Prostate gland (tissue), 2 donors: ENCODE results near the gene KIZ. TPM values are rescaled to one million over a fixed set of nuclear protein-coding genes. Genes with fewer than 3 reads are reported as not detected.

Experiments
- DNase-seq: peaks from one replicate; pipeline ENCODE4 v3.0.0-alpha.2; 2019; ENCODE audit warnings: low spot score
- H3K27ac ChIP-seq, 2 donors: fragments of 200-600 bp; sonication (generic); 2 replicates each; pipeline ENCODE4 v1.5.1; 2017 to 2019
- H3K27me3 ChIP-seq: fragments of 200-600 bp; sonication (generic); replicated peaks from 2 replicates; pipeline ENCODE4 v1.5.1; 2019; ENCODE audit not compliant: insufficient read depth
- H3K36me3 ChIP-seq, 2 donors: fragments of 200-600 bp; sonication (generic); 1 replicate in 1 of 2; 2 replicates in 1 of 2; pipeline versions ENCODE4 v1.5.1 to v1.8.1; 2017 to 2019
- H3K4me1 ChIP-seq: fragments of 200-600 bp; sonication (generic); replicated peaks from 2 replicates; pipeline ENCODE4 v1.5.1; 2019
- H3K4me3 ChIP-seq, 2 donors: fragments of 200-600 bp; sonication (generic); 2 replicates each; pipeline ENCODE4 v1.5.1; 2017 to 2019
- H3K9me3 ChIP-seq: fragments of 200-600 bp; sonication (generic); 2 replicates; pipeline ENCODE4 v1.5.1; 2017
- POLR2A ChIP-seq: fragments of 450-650 bp; IDR thresholded peaks from one replicate; pipeline ENCODE4 v1.6.1; 2016; ENCODE audit warnings: antibody characterized with exemption, mild to moderate bottlenecking
- POLR2AphosphoS5 ChIP-seq: sonication (generic); formaldehyde crosslinking; IDR thresholded peaks from one replicate; pipeline ENCODE4 v1.6.1; 2017; ENCODE audit warnings: antibody characterized with exemption
- WGBS: methylation state at CpG from one replicate; pipeline ENCODE4 v1.1.5; 2018; 5-methylcytosine and 5-hydroxymethylcytosine counted together
- intact Hi-C: fragments of 100-400 bp; cut with DNase I; formaldehyde crosslinking; loops from one replicate; pipeline ENCODE4 v1.14.2; 2022
- total RNA-seq, 2 donors: library from RNA; depleted of rRNA; stranded (reverse); fragments of >200 nt; gene quantifications; one replicate each; pipeline ENCODE4 v1.1.0, GENCODE V29; 2016
- TF ChIP-seq, protein P1 (sequence below), 4 experiments: fragments of 200-600 bp in 2 of 4; fragments of 450-650 bp in 2 of 4; sonication (generic) in 2 of 4; IDR thresholded peaks; 1 replicate in 3 of 4; 2 replicates in 1 of 4; pipeline ENCODE4 v1.5.1; 2016 to 2019; ENCODE audit warnings: antibody characterized with exemption in 4 of 4, mild to moderate bottlenecking in 2 of 4, moderate library complexity in 2 of 4

Gene KIZ
- total RNA-seq, 2 donors from 2014 or later = 39.9 to 41.0 TPM

DNA sequence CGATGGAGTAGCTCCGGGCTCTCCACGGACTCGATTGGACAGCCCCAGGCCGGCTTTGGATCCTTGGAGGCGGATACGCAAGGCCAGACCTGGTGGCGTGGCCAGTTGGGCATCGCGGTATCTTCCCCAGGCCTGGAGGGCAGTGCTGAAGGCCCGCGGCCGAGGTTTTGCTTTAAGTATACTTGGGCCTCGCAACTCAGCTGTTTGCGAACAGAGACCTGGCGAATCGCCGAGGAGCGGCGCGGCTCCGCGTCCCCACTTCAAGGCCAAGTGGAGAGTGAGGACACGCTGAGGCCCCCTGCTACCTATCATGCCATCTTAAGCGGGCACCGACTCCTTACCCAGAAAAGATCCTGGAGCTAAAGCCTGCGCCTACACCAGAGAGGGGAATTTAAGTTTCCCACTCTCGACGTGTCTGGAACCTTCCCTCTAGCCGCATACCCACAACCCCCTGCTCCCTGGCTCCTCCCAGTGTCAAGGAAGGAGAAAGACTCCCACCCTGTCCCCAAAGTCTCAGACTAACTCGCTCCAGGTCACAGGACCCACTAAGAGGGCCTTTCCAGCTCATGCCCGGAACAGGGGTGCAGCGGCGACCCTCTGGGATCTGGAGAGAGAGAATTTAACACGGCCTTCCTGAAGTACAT lies 23.8 kb upstream of the KIZ start:
- WGBS = 8% methylated on average over 35 of the region's 35 CpGs
- TF ChIP-seq, protein P1, sequence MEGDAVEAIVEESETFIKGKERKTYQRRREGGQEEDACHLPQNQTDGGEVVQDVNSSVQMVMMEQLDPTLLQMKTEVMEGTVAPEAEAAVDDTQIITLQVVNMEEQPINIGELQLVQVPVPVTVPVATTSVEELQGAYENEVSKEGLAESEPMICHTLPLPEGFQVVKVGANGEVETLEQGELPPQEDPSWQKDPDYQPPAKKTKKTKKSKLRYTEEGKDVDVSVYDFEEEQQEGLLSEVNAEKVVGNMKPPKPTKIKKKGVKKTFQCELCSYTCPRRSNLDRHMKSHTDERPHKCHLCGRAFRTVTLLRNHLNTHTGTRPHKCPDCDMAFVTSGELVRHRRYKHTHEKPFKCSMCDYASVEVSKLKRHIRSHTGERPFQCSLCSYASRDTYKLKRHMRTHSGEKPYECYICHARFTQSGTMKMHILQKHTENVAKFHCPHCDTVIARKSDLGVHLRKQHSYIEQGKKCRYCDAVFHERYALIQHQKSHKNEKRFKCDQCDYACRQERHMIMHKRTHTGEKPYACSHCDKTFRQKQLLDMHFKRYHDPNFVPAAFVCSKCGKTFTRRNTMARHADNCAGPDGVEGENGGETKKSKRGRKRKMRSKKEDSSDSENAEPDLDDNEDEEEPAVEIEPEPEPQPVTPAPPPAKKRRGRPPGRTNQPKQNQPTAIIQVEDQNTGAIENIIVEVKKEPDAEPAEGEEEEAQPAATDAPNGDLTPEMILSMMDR (IDR thresholded peaks at IDR 0.05) = no peak
- Histone ChIP-seq H3K27ac (no peak overlapping the region), H3K27me3 (peaks cover 64% of the 10 kb centered on the region), H3K9me3 (no peaks in the 10 kb centered on the region), H3K36me3 (no peaks in the 10 kb centered on the region), H3K4me1 (no peaks in the 10 kb centered on the region), H3K4me3 (no peak overlapping the region)
- intact Hi-C loops = no loop called here
- DNase-seq = no peak

DNA sequence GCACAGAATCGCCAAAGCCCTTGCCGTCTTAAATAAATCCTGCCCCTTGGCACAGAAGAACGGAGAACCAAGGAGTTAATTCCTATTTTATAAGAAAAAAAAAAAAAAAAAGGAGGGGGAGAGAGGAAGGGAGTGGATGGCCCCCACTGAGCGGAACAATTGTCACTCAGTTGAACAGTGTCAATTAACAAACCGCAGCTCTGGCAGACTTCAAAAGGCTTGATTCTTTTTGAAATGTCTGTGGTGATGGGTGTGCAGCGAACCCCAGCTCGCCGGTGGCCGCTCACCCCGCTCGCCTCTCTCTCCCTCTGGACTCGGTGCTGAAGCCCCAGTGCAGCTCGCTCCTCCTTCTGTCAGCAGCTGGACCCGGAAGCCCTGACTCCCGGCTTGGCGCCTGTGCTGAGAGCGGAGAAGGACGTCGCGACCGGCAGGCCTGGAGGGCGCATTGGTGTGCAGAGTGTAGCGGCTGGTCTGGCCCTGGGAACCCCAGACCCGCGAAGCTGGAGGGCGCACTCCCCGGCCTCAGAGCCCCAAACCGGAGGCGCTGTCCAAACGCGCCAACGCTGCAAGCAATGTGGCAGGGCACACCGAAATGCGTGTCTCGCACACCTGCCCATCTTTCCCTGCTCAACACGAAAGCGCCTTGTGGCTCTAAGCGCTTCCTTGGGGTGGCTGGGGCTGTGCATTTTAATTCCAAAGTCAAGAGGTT lies 23.1 kb upstream of the KIZ start:
- WGBS = 2% methylated on average over 36 of the region's 38 CpGs
- no peak overlapping the region for H3K27ac ChIP-seq
- intact Hi-C loops = no loop called here
- TF ChIP-seq, protein P1 (IDR thresholded peaks at IDR 0.05) = no peak
- TF ChIP-seq POLR2A (no peak), POLR2AphosphoS5 (no peak)
- H3K4me1 ChIP-seq = no peaks in the 10 kb centered on the region
- no peaks in the 10 kb centered on the region for H3K9me3 ChIP-seq
- no peak overlapping the region for H3K4me3 ChIP-seq
- H3K36me3 ChIP-seq = no peaks in the 10 kb centered on the region
- no peak for DNase-seq
- H3K27me3 ChIP-seq = peaks cover 64% of the 10 kb centered on the region

DNA sequence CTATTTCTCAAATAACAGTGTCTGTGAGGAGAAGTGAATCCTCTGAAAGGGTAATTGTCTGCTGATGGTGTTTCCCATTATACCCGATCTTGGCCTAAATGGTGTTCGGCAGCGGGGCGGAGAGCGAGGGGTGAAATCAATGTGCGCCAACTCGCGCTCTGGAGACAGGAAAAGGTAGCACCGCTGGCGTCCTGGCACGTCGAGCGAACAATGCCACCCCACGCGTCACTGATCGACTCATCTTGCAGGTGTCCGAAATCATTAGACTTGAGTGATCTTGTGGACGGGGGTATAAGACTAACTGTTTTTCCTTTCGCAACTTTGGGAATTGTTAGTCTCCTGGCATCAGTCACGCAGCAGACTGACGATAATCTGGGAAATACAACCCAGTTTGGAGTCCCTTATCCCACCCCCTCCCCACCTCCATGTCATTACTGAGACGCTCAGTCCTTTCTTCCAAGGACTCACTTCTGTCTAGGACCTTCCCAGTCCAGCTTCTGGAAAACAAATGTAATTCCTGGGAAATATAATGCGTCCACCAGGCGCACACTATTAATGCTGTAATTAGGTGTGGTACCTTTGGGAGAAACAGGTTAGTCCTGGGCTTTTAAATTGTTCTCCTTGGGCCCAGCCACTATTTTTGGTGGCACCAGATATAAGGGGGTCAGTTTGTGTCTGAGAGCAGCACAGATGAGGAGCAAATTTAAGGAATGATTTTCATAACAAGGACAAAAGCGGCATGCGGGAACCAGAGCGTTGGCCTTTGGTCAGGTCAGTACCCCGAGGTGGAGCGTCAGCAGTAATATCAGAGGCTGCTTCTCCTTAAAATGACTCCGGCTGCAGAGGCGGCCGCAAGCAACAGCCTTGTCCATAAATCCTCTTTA lies 22.1 kb upstream of the KIZ start:
- H3K27me3 ChIP-seq = peaks cover 64% of the 10 kb centered on the region

DNA sequence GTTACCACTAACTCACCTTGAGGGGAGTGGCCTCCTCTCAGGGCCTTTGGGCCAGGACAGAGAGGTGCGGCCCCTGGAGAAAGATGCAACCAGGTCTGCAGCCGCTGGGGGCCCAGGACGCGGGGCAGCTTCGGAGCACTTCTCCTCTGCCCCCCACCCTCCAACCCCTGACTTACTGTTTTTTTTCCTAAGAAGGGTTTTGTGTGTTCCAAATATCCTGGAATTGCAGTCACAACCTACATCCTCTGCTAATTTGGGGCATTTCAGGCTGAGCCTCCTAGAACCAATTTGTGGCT lies 21.5 kb upstream of the KIZ start:
- TF ChIP-seq POLR2A (no peak), POLR2AphosphoS5 (no peak)
- TF ChIP-seq, protein P1 (IDR thresholded peaks at IDR 0.05) = no peak
- Histone ChIP-seq H3K4me1 (no peaks in the 10 kb centered on the region), H3K36me3 (no peaks in the 10 kb centered on the region), H3K9me3 (no peaks in the 10 kb centered on the region), H3K27ac (no peak overlapping the region), H3K4me3 (no peak overlapping the region), H3K27me3 (peaks cover 64% of the 10 kb centered on the region)
- WGBS = 20% methylated on average over 5 of the region's 5 CpGs
- intact Hi-C loops = no loop called here
- DNase-seq = no peak

More for the DNA sequence above, 22.1 kb upstream of the KIZ start:
- intact Hi-C loops = no loop called here
- TF ChIP-seq POLR2A = no peak
- TF ChIP-seq, protein P1 (IDR thresholded peaks at IDR 0.05) = no peak
- no peak for TF ChIP-seq POLR2AphosphoS5
- no peak overlapping the region for H3K27ac ChIP-seq
- no peak overlapping the region for H3K4me3 ChIP-seq
- H3K4me1 ChIP-seq = no peaks in the 10 kb centered on the region
- no peak for DNase-seq
- H3K9me3 ChIP-seq = no peaks in the 10 kb centered on the region
- WGBS = 15% methylated on average over 32 of the region's 32 CpGs
- H3K36me3 ChIP-seq = no peaks in the 10 kb centered on the region
